Thyroid gland (tissue), 4 donors: ENCODE measurements around the gene SDC3. TPM values are rescaled to one million over a fixed set of nuclear protein-coding genes. Genes with fewer than 3 reads are reported as not detected.

Experiments
- DNase-seq, 2 donors: peaks; one replicate each; pipeline ENCODE4 v3.0.0-alpha.2; 2019
- H3K27ac ChIP-seq, 3 donors: fragments of 200-600 bp; sonication (generic); 1 replicate in 2 of 3; 2 replicates in 1 of 3; pipeline ENCODE4 v1.5.1; 2016 to 2019; ENCODE audit warnings: mild to moderate bottlenecking in 1 of 3, moderate library complexity in 1 of 3
- H3K27me3 ChIP-seq: fragments of 200-600 bp; sonication (generic); one replicate; pipeline ENCODE4 v1.5.1; 2019
- H3K36me3 ChIP-seq, 2 donors: fragments of 200-600 bp; sonication (generic); one replicate each; pipeline ENCODE4 v1.5.1; 2016 to 2019
- H3K4me1 ChIP-seq, 2 donors: fragments of 200-600 bp; sonication (generic); one replicate each; pipeline ENCODE4 v1.5.1; 2017 to 2019
- H3K4me3 ChIP-seq, 3 donors: fragments of 200-600 bp; sonication (generic); replicated peaks in 1 of 3; 1 replicate in 2 of 3; 2 replicates in 1 of 3; pipeline ENCODE4 v1.5.1; 2016; ENCODE audit warnings: mild to moderate bottlenecking in 1 of 3
- H3K9me3 ChIP-seq: fragments of 200-600 bp; sonication (generic); one replicate; pipeline ENCODE4 v1.5.1; 2017
- POLR2A ChIP-seq, 2 donors: fragments of 450-650 bp; IDR thresholded peaks; one replicate each; pipeline ENCODE4 v1.6.1; 2017; ENCODE audit warnings: antibody characterized with exemption in 2 of 2, mild to moderate bottlenecking in 2 of 2, moderate library complexity in 1 of 2
- WGBS, 2 donors: methylation state at CpG; one replicate each; pipeline ENCODE4 v1.1.5; 2017; 5-methylcytosine and 5-hydroxymethylcytosine counted together
- intact Hi-C: fragments of 100-400 bp; cut with DNase I; formaldehyde crosslinking; loops from one replicate; pipeline ENCODE4 v1.15.1; 2023
- total RNA-seq, 4 donors: library from RNA; depleted of rRNA; stranded (reverse); fragments of >200 nt; gene quantifications; one replicate each; pipeline ENCODE4 v1.2.3, GENCODE V29; 2016
- TF ChIP-seq, protein P1 (sequence below), 6 experiments: fragments of 200-600 bp in 3 of 6; fragments of 450-650 bp in 3 of 6; sonication (generic) in 3 of 6; IDR thresholded peaks; one replicate each; pipeline ENCODE4 v1.5.1; 2016 to 2019; ENCODE audit warnings: antibody characterized with exemption in 6 of 6, mild to moderate bottlenecking in 2 of 6, inconsistent platforms in 1 of 6, moderate library complexity in 1 of 6

Gene SDC3
- total RNA-seq, 4 donors from 2014 or later, result 13.2 to 19.5 (median 15.9) TPM

DNA sequence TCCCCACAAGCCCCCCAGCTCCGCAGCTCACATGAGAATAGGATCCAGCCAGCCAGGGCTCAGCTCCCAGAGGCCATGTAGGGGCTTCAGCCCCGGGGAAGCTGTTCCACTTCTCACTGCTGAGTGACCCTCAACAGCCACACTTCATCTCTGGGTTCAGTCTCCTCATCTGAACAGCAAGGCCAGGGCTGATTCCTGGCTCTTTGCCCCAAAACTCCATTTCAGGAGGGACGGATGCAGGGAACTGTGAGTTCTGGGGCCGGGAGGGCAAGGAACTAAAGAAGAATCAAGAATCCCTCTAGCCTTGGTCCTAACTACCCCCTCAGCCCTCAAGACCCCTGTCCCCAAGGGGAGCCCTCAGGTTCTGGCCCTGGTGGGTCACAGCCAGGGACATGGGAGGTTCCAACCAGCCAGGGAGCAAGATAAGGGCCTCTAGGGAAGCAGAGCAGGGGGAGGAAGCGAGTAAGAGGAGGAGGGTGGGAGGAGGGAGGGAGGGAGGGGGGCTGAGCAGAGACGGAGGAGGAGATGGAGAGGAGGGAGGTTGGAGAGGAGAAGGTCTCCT is 13.1 kb downstream of the SDC3 start:
- Histone ChIP-seq H3K9me3 (no peaks in the 10 kb centered on the region), H3K36me3 (no peaks in the 10 kb centered on the region), H3K27me3 (no peaks in the 10 kb centered on the region), H3K4me3 (no peak overlapping the region), H3K4me1 (peaks cover 0 to 7% of the 10 kb centered on the region in 2 donors), H3K27ac (no peak overlapping the region)
- no peak for DNase-seq
- intact Hi-C loops, result no loop called here
- TF ChIP-seq, protein P1, sequence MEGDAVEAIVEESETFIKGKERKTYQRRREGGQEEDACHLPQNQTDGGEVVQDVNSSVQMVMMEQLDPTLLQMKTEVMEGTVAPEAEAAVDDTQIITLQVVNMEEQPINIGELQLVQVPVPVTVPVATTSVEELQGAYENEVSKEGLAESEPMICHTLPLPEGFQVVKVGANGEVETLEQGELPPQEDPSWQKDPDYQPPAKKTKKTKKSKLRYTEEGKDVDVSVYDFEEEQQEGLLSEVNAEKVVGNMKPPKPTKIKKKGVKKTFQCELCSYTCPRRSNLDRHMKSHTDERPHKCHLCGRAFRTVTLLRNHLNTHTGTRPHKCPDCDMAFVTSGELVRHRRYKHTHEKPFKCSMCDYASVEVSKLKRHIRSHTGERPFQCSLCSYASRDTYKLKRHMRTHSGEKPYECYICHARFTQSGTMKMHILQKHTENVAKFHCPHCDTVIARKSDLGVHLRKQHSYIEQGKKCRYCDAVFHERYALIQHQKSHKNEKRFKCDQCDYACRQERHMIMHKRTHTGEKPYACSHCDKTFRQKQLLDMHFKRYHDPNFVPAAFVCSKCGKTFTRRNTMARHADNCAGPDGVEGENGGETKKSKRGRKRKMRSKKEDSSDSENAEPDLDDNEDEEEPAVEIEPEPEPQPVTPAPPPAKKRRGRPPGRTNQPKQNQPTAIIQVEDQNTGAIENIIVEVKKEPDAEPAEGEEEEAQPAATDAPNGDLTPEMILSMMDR (IDR thresholded peaks at IDR 0.05), result no peak
- TF ChIP-seq POLR2A (IDR thresholded peaks at IDR 0.05), result no peak
- 61 to 66% methylated on average over 6 of the region's 6 CpGs for WGBS, 2 donors

DNA sequence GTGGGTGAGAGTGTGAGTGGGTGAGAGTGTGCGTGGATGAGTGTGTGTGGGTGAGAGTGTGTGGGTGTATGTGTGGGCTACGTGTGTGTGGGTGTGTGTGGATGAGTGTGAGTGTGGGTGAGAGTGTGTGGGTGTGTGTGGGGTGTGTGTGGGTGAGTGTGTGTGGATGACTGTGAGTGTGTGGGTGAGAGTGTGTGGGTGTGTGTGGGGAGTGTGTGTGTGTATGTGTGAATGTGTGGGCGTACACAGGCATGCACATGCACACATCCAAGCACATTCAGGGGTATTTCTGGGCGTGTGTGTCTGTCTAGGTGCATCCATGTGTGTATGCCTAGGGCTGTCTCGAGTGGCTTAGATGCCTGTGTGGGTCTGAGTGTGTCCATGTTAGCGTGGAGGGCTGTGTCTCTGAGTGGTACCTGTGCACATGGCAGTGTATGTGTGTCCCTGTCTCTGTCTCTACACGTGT is 14.0 kb downstream of the SDC3 start:
- WGBS, 2 donors, result 63 to 78% methylated on average over 4 to 7 of the region's 7 CpGs
- peaks cover 0 to 7% of the 10 kb centered on the region in 2 donors for H3K4me1 ChIP-seq
- no peak overlapping the region for H3K27ac ChIP-seq
- DNase-seq, result no peak
- H3K4me3 ChIP-seq, result no peak overlapping the region
- no peak for TF ChIP-seq POLR2A (IDR thresholded peaks at IDR 0.05)
- TF ChIP-seq, protein P1 (IDR thresholded peaks at IDR 0.05), result no peak
- H3K36me3 ChIP-seq, result no peaks in the 10 kb centered on the region
- H3K9me3 ChIP-seq, result no peaks in the 10 kb centered on the region
- H3K27me3 ChIP-seq, result no peaks in the 10 kb centered on the region
- intact Hi-C loops, result no loop called here

DNA sequence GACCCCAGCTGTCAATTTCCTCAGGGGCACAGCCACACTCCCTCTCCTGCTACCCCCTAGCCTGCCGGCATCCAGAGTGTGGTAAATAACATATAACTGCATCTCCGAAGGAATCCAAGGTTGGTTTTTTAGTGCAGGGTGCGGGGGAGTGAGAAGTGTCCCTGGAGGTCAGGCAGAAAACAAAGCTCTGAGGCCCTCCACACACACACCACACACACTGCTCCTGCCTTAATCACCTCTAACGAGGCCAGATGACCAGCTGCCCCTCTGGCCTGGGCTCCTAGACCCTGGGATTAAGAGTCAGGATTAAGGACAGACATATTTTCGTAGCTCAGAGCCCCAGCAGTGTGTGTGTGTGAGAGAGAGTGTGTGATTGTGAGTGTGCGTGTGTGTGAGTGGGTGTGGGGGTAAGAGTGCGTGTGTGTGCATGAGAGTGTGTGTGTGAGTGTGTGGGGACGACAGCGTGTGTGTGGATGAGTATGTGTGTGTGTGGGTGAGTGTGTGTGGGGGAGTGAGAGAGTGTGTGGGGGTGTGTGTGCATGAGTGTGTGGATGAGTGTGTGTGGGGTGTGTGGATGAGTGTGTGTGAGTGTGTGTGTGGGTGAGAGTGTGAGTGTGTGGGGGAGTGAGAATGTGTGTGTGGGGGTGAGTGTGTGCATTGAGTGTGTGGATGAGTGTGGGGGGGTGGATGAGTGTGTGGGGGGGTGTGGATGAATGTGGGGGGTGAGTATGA is 14.6 kb downstream of the SDC3 start:
- TF ChIP-seq POLR2A (IDR thresholded peaks at IDR 0.05), result no peak
- TF ChIP-seq, protein P1 (IDR thresholded peaks at IDR 0.05), result no peak
- no peak for DNase-seq
- no peak overlapping the region for H3K27ac ChIP-seq
- intact Hi-C loops, result no loop called here
- WGBS, 2 donors, result 81 to 85% methylated on average over 9 of the region's 9 CpGs
- no peaks in the 10 kb centered on the region for H3K9me3 ChIP-seq
- no peaks in the 10 kb centered on the region for H3K27me3 ChIP-seq
- peaks cover under 1 to 9% of the 10 kb centered on the region in 2 donors for H3K4me1 ChIP-seq
- no peak overlapping the region for H3K4me3 ChIP-seq
- no peaks in the 10 kb centered on the region for H3K36me3 ChIP-seq

DNA sequence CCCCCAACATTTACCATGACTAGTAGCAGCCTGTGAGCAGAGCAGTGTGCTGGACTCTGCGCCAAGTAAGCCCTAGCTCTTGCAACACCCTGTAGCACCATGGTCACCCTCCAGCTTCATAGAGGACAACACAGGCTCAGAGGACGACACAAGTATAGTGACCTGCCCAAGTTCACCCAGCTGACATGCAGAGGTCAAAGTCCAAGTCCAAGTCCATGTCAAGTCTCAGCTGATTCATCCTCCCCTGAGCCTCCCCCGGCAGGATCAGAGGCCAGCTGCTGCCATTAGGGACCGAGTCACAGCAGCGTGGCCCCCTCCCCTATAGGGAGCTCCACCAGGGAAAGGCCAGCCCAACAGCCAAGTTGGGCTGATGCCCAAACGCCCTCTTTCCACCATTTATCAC is 15.9 kb downstream of the SDC3 start:
- Histone ChIP-seq H3K27ac (no peak overlapping the region), H3K9me3 (no peaks in the 10 kb centered on the region), H3K4me3 (no peak overlapping the region), H3K36me3 (no peaks in the 10 kb centered on the region), H3K4me1 (peaks cover 9 to 19% of the 10 kb centered on the region in 2 donors), H3K27me3 (no peaks in the 10 kb centered on the region)
- intact Hi-C loops, result no loop called here
- WGBS, 2 donors, result 79 to 86% methylated on average over 4 to 6 of the region's 6 CpGs
- TF ChIP-seq POLR2A (IDR thresholded peaks at IDR 0.05), result peak in 1 of 2 donors; percentile 5
- TF ChIP-seq, protein P1 (IDR thresholded peaks at IDR 0.05), result no peak
- no peak for DNase-seq

DNA sequence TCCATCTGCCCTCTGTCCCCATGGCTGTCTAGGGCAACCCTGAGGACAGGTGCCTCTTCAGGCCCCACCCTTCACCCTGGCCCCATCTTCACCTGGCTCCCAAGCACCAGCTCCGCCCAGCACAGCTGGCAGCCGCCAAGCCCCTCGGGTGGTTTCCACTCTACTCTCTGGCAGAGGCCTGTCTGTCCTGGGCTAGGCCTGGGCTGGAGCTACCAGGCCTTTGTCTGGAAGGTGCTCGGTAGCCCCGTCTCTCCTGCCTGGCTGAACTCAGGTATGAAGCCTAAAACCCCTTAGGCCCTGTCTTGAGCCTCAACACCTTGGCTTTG is 17.4 kb downstream of the SDC3 start:
- Histone ChIP-seq H3K9me3 (no peaks in the 10 kb centered on the region), H3K27ac (no peak overlapping the region), H3K4me1 (peaks cover 9 to 19% of the 10 kb centered on the region in 2 donors), H3K4me3 (no peak overlapping the region), H3K27me3 (no peaks in the 10 kb centered on the region), H3K36me3 (no peaks in the 10 kb centered on the region)
- TF ChIP-seq, protein P1 (IDR thresholded peaks at IDR 0.05), result no peak
- TF ChIP-seq POLR2A (IDR thresholded peaks at IDR 0.05), result no peak
- WGBS, 2 donors, result 87 to 96% methylated on average over 3 to 5 of the region's 5 CpGs
- no peak for DNase-seq
- intact Hi-C loops, result no loop called here
